Effector memory CD4-positive, alpha-beta T cell (primary cell): ENCODE data around the gene KIRREL2.

Experiments used
- DNase-seq, 3 donors: peaks; one replicate each; pipeline ENCODE4 v3.0.0-alpha.2; 2020
- H3K27ac ChIP-seq: 2 replicates; pipeline ENCODE4 v1.7.0; 2013; ENCODE audit warnings: mild to moderate bottlenecking, low read length, moderate library complexity; ENCODE audit not compliant: insufficient read depth, poor library complexity, severe bottlenecking
- H3K27me3 ChIP-seq: replicated peaks from 2 replicates; pipeline ENCODE4 v1.7.0; 2013; ENCODE audit warnings: mild to moderate bottlenecking, low read length; ENCODE audit not compliant: insufficient read depth, control insufficient read depth, poor library complexity, severe bottlenecking
- H3K36me3 ChIP-seq: 2 replicates; pipeline ENCODE4 v1.7.0; 2013; ENCODE audit warnings: mild to moderate bottlenecking, low read length, moderate library complexity; ENCODE audit not compliant: control insufficient read depth, insufficient read depth
- H3K4me1 ChIP-seq: 2 replicates; pipeline ENCODE4 v1.7.0; 2013; ENCODE audit warnings: low read length, mild to moderate bottlenecking; ENCODE audit not compliant: control insufficient read depth, insufficient read depth, poor library complexity, severe bottlenecking
- H3K4me3 ChIP-seq: 2 replicates; pipeline ENCODE4 v1.7.0; 2013; ENCODE audit warnings: low read length, low read depth, mild to moderate bottlenecking; ENCODE audit not compliant: insufficient read depth, poor library complexity, severe bottlenecking
- H3K9me3 ChIP-seq: 2 replicates; pipeline ENCODE4 v1.7.0; 2013; ENCODE audit warnings: mild to moderate bottlenecking, low read length, moderate library complexity; ENCODE audit not compliant: control insufficient read depth

KIRREL2 gene

GRCh38 chr19:35895911-35896642 lies 39.4 kb downstream of the KIRREL2 start:
- peaks cover 48% of the 10 kb centered on the region for H3K36me3 ChIP-seq
- H3K4me3 ChIP-seq: no peak overlapping the region
- H3K27me3 ChIP-seq: no peaks in the 10 kb centered on the region
- H3K27ac ChIP-seq: no peak overlapping the region
- no peak for DNase-seq
- H3K4me1 ChIP-seq: peaks cover 33% of the 10 kb centered on the region
- no peaks in the 10 kb centered on the region for H3K9me3 ChIP-seq

- Histone ChIP-seq H3K27me3 (no peaks in the 10 kb centered on the region), H3K4me1 (peaks cover 39% of the 10 kb centered on the region), H3K27ac (peak overlapping the region; percentile 25), H3K4me3 (no peak overlapping the region), H3K9me3 (no peaks in the 10 kb centered on the region), H3K36me3 (peaks cover 45% of the 10 kb centered on the region)
- no peak for DNase-seq
Measured at GRCh38 chr19:35896643-35897040, 39.9 kb downstream of the KIRREL2 start.

- H3K36me3 ChIP-seq: peaks cover 42% of the 10 kb centered on the region
- peak overlapping the region; percentile 99 for H3K27ac ChIP-seq
- H3K4me1 ChIP-seq: peaks cover 51% of the 10 kb centered on the region
- H3K4me3 ChIP-seq: peak overlapping the region; percentile 85
- H3K27me3 ChIP-seq: no peaks in the 10 kb centered on the region
- DNase-seq: no peak
- H3K9me3 ChIP-seq: no peaks in the 10 kb centered on the region
Measured at GRCh38 chr19:35897706-35898451, 41.2 kb downstream of the KIRREL2 start.

- peaks cover 36% of the 10 kb centered on the region for H3K36me3 ChIP-seq
- H3K27ac ChIP-seq: peak overlapping the region; percentile 99
- DNase-seq: no peak
- peaks cover 57% of the 10 kb centered on the region for H3K4me1 ChIP-seq
- no peaks in the 10 kb centered on the region for H3K9me3 ChIP-seq
- no peaks in the 10 kb centered on the region for H3K27me3 ChIP-seq
- H3K4me3 ChIP-seq: peak overlapping the region; percentile 85
Measured at GRCh38 chr19:35898499-35898809, 41.7 kb downstream of the KIRREL2 start.

- H3K4me1 ChIP-seq: peaks cover 69% of the 10 kb centered on the region
- H3K36me3 ChIP-seq: peaks cover 24% of the 10 kb centered on the region
- no peaks in the 10 kb centered on the region for H3K27me3 ChIP-seq
- DNase-seq: peak; percentile 79 to 85 (median 80)
- peak overlapping the region; percentile 99 for H3K27ac ChIP-seq
- no peaks in the 10 kb centered on the region for H3K9me3 ChIP-seq
- peak overlapping the region; percentile 85 for H3K4me3 ChIP-seq
Measured at GRCh38 chr19:35899547-35900214, 43.0 kb downstream of the KIRREL2 start.

- Histone ChIP-seq H3K9me3 (no peaks in the 10 kb centered on the region), H3K4me3 (peak overlapping the region; percentile 85), H3K4me1 (peaks cover 65% of the 10 kb centered on the region), H3K36me3 (peaks cover 9% of the 10 kb centered on the region), H3K27ac (peak overlapping the region; percentile 99), H3K27me3 (no peaks in the 10 kb centered on the region)
- no peak for DNase-seq
Measured at GRCh38 chr19:35901055-35901644, 44.4 kb downstream of the KIRREL2 start.

GRCh38 chr19:35901854-35902661 lies 45.3 kb downstream of the KIRREL2 start, which contains the start of gene HCST:
TSS of gene HCST (plus strand) at chr19:35902529. CDS start at chr19:35902594, 65 bp downstream.
- Histone ChIP-seq H3K4me1 (peaks cover 56% of the 10 kb centered on the region), H3K9me3 (no peaks in the 10 kb centered on the region), H3K4me3 (peak within 1 kb of the TSS; percentile 85)

GRCh38 chr19:35902870-35903475 lies 46.3 kb downstream of the KIRREL2 start:
- DNase-seq: no peak
- H3K27ac ChIP-seq: peak overlapping the region; percentile 99
- peaks cover 47% of the 10 kb centered on the region for H3K4me1 ChIP-seq
- H3K4me3 ChIP-seq: peak overlapping the region; percentile 85
- H3K27me3 ChIP-seq: no peaks in the 10 kb centered on the region
- no peaks in the 10 kb centered on the region for H3K9me3 ChIP-seq
- no peaks in the 10 kb centered on the region for H3K36me3 ChIP-seq

More at GRCh38 chr19:35901854-35902661, 45.3 kb downstream of the KIRREL2 start, which contains the start of gene HCST:
- H3K27me3 ChIP-seq: no peaks in the 10 kb centered on the region
- peak within 1 kb of the TSS; percentile 99 for H3K27ac ChIP-seq
- peaks cover under 1% of the 10 kb centered on the region for H3K36me3 ChIP-seq
- peak; percentile 38 to 56 (median 47) for DNase-seq
